GM18909 (cell line): ENCODE results near the gene ITPR2.
"Not testable (repeated sequence)": the region's sequence is repeated elsewhere in the genome, so short reads cannot be mapped to it uniquely, and the experiment has no call there.

Source experiments
- ATAC-seq: cut with Tn5 transposase; IDR thresholded peaks from one replicate; pipeline ENCODE4 v1.9.1; 2021; ENCODE audit warnings: mild to moderate bottlenecking; ENCODE audit not compliant: unreplicated experiment, poor library complexity

Gene ITPR2

GRCh38 chr12:26608706-26609105 is 224.3 kb downstream of the ITPR2 start:
- no peak for ATAC-seq

- ATAC-seq = no peak
Measured at GRCh38 chr12:26608273-26608672, 224.7 kb downstream of the ITPR2 start.

DNA sequence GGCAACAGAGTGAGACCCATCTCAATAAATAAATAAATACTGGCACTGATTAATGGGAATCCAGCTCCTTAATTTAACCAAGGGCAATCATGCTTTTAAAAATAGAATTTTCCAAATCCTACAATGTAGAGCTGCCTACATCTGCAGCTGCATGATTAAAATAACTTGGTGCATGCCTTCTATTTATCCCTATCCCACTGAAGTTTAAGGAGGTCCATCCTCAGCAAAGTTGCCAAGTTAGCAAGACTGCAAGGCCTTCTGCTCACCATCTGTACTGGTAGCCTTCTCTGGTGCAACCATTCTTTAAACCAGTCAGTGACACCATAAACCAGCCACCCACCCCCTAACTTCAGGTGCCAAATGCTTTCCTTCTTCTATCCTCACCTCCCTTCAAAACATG is 226.1 kb downstream of the ITPR2 start:
- no peak for ATAC-seq

DNA sequence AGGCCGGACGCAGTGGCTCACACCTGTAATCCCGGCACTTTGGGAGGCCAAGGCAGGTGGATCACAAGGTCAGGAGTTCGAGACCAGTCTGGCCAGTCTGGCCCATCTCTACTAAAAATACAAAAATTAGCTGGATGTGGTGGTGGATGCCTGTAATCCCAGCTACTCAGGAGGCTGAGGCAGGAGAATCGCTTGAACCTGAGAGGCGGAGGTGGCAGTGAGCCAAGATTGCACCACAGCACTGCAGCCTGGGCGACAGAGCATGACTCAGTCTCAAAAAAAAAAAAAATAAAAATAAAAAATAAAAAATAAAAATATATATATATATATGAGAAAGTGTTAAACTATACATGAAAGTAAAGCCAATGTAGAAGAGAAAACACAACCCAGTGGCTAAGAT is 228.2 kb downstream of the ITPR2 start:
- ATAC-seq = not testable (repeated sequence)

- ATAC-seq = no peak
Measured at GRCh38 chr12:26599096-26599695, 233.8 kb downstream of the ITPR2 start.

- no peak for ATAC-seq
Measured at GRCh38 chr12:26595806-26596205, 237.2 kb downstream of the ITPR2 start.

DNA sequence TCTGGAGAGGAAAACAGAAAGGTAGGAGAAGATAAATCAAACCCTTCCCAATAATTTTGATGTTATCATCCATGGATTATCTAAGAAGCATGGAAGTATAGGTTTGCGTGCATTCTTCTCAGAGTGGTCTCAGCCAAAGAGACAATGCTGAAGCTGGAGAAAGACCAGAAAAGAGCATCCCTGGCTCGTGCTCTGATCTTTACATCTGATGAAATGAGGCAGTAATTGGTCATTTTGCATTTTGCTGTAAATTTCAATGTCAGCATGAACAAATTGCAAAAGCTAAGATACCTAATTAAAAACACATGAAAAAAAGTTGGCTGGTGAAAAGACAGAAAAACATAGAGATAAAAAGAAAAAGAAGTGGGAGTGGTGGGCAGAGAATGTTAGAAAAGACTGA is 252.4 kb downstream of the ITPR2 start:
- ATAC-seq = no peak

DNA sequence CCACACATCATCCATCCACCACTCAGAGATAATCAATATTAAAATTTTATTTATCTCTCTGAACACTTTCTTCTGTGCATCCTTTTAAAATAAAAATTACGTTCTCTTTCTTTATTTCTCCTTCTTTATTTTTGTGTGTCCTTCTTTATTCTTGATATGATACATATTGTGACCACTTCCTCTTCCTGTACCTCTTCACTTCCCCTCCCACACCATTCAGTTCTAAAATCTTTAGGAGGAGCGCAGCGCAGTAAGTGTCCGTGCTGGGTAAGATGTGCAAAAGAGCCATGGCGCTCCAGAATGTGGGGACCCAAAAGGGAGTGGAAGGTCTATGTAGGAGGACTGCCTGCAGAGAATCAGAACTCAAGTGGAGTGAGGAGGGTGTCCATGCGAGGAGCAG is 256.7 kb downstream of the ITPR2 start:
- no peak for ATAC-seq

DNA sequence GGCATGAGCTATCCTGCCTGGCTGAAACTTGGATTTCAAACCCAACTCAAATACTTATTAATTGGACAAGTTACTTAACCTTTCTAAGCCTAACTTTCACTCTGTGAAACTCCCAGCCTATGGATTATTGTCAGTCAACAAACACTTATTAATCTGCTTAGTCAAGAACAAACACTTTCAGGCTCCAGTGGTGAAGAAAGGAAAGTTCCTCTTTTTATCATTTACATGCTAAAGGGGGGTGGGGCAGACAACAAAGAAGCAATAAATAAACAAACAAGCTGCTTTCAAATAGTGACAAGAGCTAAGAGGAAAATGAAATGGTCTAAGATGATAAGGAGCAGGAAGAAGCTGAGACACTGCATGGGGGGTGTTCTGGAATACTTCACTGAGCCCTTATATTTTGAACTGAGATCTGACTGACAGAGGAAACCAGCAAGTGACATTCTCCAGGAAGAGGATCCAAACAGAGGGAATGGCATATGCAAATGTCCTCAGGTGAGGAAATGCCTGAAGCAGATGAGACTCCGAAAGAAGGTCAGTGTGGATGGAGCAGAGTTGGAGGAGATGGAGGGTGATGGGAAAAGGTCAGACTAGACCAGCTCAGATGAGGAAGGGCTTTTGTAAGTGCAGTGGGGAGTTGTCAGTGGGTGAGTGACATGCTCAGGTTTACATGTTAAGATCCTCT is 259.6 kb downstream of the ITPR2 start:
- ATAC-seq = no peak

GRCh38 chr12:26572137-26572536 is 260.9 kb downstream of the ITPR2 start:
- no peak for ATAC-seq

GRCh38 chr12:26571560-26571959 is 261.4 kb downstream of the ITPR2 start:
- no peak for ATAC-seq

GRCh38 chr12:26567126-26567525 is 265.9 kb downstream of the ITPR2 start:
- no peak for ATAC-seq

DNA sequence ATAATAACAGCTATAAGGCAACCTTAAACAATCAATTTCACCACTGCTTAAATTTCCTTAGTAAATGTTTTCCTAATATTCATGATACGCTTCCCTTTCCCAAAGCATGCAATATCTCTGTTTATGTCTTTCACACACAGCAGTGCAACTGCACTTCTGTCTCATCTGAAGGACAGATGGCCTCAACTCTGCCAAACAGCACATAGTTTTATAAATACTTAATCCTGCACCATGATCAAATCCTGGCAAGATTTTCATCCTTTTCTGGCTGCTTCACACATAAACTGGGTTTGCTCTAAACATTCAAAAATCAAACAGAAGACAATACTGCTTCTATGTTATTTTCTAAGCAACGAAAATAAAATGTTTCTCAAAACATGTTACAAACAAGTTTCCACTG is 266.3 kb downstream of the ITPR2 start:
- no peak for ATAC-seq

- no peak for ATAC-seq
Measured at GRCh38 chr12:26566186-26566585, 266.8 kb downstream of the ITPR2 start.

DNA sequence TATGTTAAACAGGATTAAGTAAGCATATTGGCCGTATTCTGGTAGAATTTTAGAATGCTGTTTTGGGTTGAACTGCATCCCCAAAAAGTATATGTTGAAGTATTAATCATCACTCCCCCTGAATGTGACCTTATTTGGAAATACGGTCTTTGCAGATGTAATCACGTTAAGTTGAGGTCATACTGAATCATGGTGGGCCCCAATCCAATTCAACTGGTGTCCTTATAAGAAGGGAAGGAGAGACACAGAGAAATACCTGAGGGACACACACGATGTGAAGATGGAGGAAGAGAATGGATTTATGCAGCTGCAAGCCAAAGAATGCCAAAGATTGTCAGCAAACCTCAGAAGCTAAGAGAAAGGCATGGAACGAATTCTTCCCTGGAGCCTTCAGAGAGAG is 268.6 kb downstream of the ITPR2 start:
- no peak for ATAC-seq

DNA sequence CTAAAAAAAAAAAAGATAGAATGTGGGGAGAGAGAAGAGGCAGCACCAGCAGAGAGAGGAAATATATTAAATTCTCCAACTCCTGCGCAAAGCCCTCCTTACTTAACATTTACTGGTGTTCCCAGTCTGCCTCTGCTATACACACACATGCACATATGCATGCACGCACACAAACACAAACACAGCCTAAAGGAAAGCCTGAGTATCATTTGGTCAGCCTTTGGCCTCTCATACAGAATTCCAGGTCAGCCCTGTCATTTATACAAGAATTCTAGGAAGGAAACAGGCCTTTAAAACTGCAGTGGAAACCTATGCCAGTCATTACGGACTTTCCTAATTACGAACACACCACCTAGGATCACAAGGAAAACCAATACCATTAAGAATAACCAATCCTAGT is 269.4 kb downstream of the ITPR2 start:
- no peak for ATAC-seq

DNA sequence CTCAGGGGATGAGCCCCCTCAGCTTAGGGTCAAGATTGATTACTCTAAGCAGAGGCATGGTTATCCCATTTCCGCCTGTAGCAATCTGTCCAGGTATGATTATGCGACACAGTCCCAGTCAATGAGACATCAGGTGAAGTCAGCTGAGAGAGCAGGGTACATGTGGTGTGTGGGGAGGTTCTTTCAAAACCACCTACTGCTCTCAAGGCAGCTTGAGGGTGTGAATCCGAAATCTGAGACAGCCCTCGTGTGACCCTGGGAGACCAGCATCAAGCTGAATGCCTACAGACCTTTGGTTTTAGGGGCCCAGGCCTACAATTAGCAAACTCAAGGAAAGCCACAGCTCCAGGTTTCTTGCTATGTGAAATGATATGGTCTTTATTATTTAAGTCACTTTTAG is 275.7 kb downstream of the ITPR2 start:
- no peak for ATAC-seq

GRCh38 chr12:26556916-26557315 is 276.1 kb downstream of the ITPR2 start:
- ATAC-seq = no peak

- ATAC-seq = no peak
Measured at GRCh38 chr12:26555139-26555538, 277.9 kb downstream of the ITPR2 start.

GRCh38 chr12:26554332-26554731 is 278.7 kb downstream of the ITPR2 start:
- ATAC-seq = peak; percentile 55

- no peak for ATAC-seq
Measured at GRCh38 chr12:26551385-26551784, 281.6 kb downstream of the ITPR2 start.

- no peak for ATAC-seq
Measured at GRCh38 chr12:26548227-26548626, 284.8 kb downstream of the ITPR2 start.
